ENCODE measurements around the gene SLC25A51.
"Not testable (repeated sequence)": the region's sequence is repeated elsewhere in the genome, so short reads cannot be mapped to it uniquely, and the experiment has no call there.

SLC25A51 gene

DNA sequence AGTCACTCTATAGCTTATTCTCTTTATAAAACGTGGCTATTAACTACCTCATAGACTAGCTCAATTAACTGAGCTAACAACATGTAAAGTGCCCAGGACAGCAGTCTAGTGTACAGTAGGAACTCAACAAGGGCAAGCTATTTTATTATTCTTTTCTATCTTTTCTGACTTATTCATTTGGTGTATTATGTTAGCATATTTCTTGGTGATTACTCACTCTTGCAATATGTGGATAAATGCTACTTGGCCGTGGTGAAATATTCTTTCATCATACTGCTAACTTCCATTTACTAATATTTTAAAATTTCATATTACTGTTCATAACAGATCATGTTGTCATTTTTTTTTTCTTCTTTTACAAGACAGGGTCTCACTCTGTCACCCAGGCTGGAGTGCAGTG, 4.9 kb downstream of the SLC25A51 start:
- no peak for DNase-seq

GRCh38 chr9:37897665-37898064, 6.3 kb downstream of the SLC25A51 start:
- no peak for DNase-seq

GRCh38 chr9:37892063-37892462, 11.9 kb downstream of the SLC25A51 start:
- DNase-seq, result no peak

DNA sequence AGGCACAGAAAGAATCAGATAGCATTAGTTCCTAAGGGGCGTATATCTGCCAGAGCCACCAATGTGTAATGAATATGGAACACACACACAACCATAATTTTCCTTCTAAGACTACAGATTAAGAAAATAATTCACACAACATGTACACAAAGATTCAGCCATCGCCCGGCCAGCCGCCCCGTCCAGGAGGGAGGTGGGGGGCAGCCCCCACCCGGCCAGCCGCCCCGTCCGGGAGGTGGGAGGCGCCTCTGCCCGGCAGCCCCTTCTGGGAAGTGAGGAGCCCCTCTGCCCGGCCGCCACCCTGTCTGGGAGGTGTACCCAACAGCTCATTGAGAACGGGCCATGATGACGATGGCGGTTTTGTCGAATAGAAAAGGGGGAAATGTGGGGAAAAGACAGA, 12.9 kb downstream of the SLC25A51 start:
- not testable (repeated sequence) for DNase-seq

DNA sequence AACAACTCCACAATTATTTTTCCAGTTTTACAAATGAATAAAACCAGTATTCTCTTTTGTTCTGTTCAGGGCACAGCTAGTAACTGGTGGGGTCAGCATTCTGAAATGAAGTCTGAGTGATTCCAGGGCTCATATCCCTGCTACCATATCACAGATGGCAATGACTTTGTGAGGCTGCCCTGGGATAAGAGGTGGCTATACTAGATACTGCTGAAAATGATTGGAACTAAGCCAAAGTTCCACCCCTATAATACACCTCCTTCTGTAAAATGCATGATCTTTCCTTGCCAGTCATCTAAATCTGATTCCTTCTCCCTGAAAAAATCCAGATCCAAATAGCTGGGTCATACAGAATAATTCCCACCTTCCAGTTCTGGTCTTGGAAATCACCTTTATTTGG, 14.4 kb downstream of the SLC25A51 start:
- no peak for DNase-seq

DNA sequence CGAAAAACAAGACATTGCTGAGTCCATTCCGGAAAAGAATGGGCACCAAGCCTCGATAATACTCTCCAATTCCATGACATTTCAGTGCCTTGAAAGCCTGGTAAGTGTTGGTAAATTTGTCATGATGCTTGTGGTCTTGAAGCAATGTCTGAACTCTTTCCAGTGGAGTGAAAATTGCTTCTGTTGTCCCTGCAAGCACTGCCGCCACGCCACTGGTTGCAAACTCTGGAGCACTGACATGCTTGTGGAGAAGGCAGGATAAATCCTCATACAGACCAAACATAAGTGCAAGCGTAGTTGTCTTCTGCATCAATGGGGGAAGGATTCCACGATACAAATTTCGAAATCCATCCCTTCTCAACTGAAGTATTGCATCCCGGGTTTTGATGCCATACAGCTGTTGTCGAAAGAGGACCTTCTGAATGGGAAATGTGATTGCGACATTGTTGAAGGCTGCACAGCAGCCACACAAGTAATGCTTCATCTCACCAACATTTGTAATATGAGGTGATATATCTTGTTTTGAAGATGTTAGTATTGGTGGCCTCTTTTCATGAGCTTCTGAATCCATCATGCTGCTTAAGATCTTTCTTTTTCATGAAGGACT, 15.8 kb downstream of the SLC25A51 start:
- not testable (repeated sequence) for DNase-seq

DNA sequence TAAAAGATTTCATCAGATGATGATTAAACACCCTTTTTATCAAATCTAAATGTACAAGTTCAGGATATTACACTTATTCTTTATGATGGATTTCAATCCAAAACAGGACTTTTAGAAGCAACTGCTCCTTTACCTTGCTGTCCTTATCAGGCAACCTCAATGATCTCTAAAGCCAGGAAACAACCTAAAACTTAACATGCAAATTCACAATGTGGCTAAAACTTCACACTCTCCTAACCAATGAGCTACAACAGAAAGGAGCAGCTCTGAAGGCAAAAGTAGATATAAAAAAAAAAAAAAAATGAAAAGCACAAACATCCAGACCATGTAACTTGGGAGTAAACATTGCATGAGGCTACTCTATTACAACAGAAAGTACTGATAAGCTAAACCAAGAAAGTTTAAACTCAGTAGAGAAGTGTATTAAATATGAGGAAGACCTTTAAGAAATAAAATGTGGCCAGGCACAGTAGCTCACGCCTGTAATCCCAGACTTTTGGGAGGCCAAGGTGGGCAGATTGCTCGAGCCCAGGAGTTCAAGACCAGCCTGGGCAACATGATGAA, 22.9 kb downstream of the SLC25A51 start:
- DNase-seq, result no peak

GRCh38 chr9:37876376-37876775, 27.6 kb downstream of the SLC25A51 start:
- DNase-seq, result no peak

DNA sequence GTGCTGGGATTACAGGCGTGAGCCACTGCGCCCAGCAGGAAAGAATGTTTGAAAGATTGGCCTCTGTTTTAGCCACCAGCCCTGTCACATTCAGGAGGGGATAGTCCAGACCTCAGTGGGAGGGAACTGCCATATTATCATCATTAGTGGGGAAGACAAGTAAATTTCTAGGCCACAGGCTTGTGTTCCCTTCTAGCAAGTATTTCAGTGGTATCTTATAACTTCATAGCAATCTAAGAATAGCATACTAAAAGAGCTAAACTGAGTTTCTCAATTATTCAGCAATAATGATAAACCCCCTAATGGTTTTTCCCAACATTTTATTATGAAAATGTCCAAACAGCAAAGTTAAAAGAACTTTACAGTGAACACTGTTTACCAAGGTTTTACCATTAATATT, 30.0 kb downstream of the SLC25A51 start:
- DNase-seq, result no peak

DNA sequence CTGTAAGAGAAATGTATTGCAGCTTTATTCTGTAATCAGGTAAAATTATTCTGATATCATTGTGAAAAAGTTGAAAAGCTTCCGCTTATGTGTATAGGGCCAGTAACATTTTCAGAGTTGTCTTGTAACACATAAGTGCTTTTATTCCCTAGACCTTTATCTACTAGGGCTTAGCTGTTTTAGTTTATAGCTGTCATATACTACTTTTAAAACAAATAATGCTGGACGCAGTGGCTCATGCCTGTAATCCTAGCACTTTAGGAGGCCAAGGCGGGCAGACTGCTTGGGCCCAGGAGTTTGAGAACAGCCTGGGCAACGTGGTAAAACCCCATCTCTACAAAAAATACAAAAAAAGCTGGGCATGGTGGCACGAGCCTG, 33.1 kb downstream of the SLC25A51 start:
- no peak for DNase-seq

DNA sequence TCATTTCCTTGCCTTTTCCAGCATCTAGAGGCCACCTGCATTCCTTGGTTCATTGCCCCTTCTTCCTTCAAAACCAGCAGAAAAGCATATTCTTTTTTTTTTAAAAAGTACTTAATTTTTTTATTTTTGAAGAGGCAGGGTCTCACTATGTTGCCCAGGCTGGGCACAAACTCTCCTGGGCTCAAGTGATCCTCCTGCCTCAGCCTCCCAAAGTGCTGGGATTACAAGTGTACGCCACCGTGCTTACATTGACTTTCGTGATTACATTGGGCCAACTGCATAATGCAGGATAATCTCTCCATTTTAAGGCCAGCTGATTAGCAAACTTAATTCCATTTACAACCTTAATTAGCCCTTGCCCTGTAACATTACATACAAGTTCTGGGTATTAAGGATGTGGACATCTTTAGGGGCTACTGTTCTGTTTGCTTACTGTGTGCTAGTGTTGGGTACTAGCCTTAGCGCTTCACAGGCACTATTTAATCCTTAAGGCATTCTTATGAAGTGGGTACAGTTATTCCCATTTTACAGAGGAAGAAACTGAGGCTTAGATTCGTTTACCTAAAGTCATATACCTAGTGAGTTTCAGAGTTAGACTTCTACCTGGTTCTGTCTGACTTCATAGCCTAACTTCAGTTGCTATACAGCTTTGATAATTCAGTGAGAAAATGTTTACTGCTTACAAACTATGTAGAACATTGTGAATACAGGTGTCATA, 33.7 kb downstream of the SLC25A51 start:
- no peak for DNase-seq

- DNase-seq, result no peak
Observed at GRCh38 chr9:37862530-37862929, 41.4 kb downstream of the SLC25A51 start.

DNA sequence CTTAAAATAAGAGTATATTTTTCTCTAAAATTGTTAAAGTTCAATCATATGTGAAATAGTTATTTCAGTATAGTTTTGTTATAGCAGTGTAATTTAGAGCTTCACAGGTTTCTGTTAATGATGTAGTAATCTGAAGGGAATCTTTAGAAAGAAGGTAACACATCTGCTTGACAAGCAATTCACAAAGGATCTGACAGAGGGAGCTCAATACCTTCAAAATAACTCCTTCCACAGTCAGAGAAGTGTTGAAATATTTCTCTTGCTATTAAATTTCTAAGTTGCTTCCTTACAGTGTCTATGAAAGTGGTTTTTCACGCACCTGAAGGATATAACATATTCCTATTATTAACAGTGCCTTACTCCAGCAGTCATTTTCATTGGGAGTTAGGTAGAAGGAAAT, 44.9 kb downstream of the SLC25A51 start:
- no peak for DNase-seq

DNA sequence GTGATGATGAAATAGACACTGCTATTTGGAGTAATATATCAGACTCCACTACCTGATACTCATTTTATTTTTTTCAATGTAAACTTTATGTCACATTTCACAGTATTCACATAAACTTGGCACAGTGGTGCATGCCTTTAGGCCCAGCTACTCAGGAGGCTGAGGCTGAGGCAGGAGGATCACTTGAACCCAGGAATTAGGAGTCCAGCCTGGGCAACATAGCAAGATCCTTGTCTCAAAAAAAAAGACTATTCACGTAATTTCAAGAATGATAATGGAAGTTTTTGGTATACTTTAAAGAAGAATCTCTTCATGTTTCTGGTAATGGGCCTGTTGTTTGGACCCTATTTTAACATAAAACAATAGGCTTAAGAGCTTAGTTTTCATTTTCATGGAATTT, 47.4 kb downstream of the SLC25A51 start:
- DNase-seq, result no peak

- DNase-seq, result no peak
Observed at GRCh38 chr9:37852222-37852621, 51.7 kb downstream of the SLC25A51 start.

- no peak for DNase-seq
Observed at GRCh38 chr9:37840560-37841194, 63.2 kb downstream of the SLC25A51 start.

GRCh38 chr9:37839496-37840461, 64.1 kb downstream of the SLC25A51 start:
- DNase-seq, result no peak
